Ovary (tissue), 9 donors: ENCODE results near the gene ZNF710. TPM values are rescaled to one million over a fixed set of nuclear protein-coding genes. Genes with fewer than 3 reads are reported as not detected.

Experiments
- DNase-seq, 5 donors: peaks; one replicate each; pipeline ENCODE4 v3.0.0-alpha.2; 2019 to 2020
- H3K27ac ChIP-seq, 2 donors: fragments of 200-600 bp; one replicate each; pipeline versions ENCODE4 v1.5.1 to v1.8.0; 2019 to 2022
- H3K27me3 ChIP-seq: fragments of 200-600 bp; one replicate; pipeline ENCODE4 v1.8.0; 2022
- H3K36me3 ChIP-seq: fragments of 200-600 bp; sonication (generic); one replicate; pipeline ENCODE4 v1.5.1; 2019
- H3K4me1 ChIP-seq: one replicate; pipeline ENCODE4 v1.8.1; 2013; ENCODE audit warnings: mild to moderate bottlenecking, moderate library complexity; ENCODE audit not compliant: insufficient read depth
- H3K4me3 ChIP-seq: fragments of 200-600 bp; sonication (generic); one replicate; pipeline ENCODE4 v1.5.1; 2017
- H3K9me3 ChIP-seq, 2 donors: fragments of 200-600 bp in 1 of 2; sonication (generic) in 1 of 2; one replicate each; pipeline versions ENCODE4 v1.5.1 to v1.8.1; 2013 to 2019; ENCODE audit warnings: mild to moderate bottlenecking in 1 of 2, moderate library complexity in 1 of 2
- EP300 ChIP-seq: sonication (generic); formaldehyde crosslinking; IDR thresholded peaks from one replicate; pipeline ENCODE4 v1.6.1; 2017; ENCODE audit warnings: antibody characterized with exemption
- POLR2A ChIP-seq: fragments of 450-650 bp; IDR thresholded peaks from one replicate; pipeline ENCODE4 v1.6.1; 2017; ENCODE audit warnings: antibody characterized with exemption, mild to moderate bottlenecking, moderate library complexity
- WGBS, 3 donors: extraction: QIAGEN DNeasy Blood & Tissue Kit in 1 of 3; methylation state at CpG; one replicate each; pipeline versions ENCODE4 v1.1.5 to v1.1.7; 2013 to 2017; 5-methylcytosine and 5-hydroxymethylcytosine counted together
- intact Hi-C, 4 donors: fragments of 100-400 bp; cut with DNase I; formaldehyde crosslinking; loops; one replicate each; pipeline versions ENCODE4 v1.11.0 to v1.15.1; 2022 to 2023
- polyA plus RNA-seq, 2 donors: library from polyadenylated mRNA; stranded (reverse); fragments of 200-250 nt in 1 of 2; fragments of 350-450 nt in 1 of 2; fragmentation: Illumina TruSeq in 1 of 2; extraction: RNeasy Lipid Tissue Mini Kit (QIAGEN cat#74804) in 1 of 2; gene quantifications; one replicate each; pipeline ENCODE4 v1.2.3, GENCODE V29; 2013 to 2014
- total RNA-seq, 7 donors: library from RNA; depleted of rRNA in 2 of 7; stranded (reverse); fragments of >200 nt in 2 of 7; fragmentation: NEBNext Ultra II Directional in 3 of 7; extraction: Animal tissue kit (Norgen Biotek cat#: 25700) in 3 of 7; gene quantifications; one replicate each; pipeline versions ENCODE4 v1.1.0 to v1.2.4, GENCODE V29; 2016 to 2023
- TF ChIP-seq, protein P1 (sequence below), 3 donors: fragments of 450-650 bp in 2 of 3; fragments of 200-600 bp in 1 of 3; IDR thresholded peaks; one replicate each; pipeline versions ENCODE4 v1.5.1 to v1.8.0; 2016 to 2022; ENCODE audit warnings: antibody characterized with exemption in 3 of 3, mild to moderate bottlenecking in 1 of 3
- donor health status: DM: no; HTN: no; CAD: no; lungs with moderate emphysema.
- donor health status: DM: no; HTN: no; CAD: no.
- donor health status: Bipolar disorder and iron deficiency.
- donor health status: DM: yes; HTN: yes; CAD: no.
- donor health status: DM: no; HTN: no; CAD: no.
- donor health status: DM: yes; HTN: yes; CAD: no.

The ZNF710 gene
- total and polyA plus RNA-seq, 9 donors: 6.8 to 19.7 (median 14.4) TPM

DNA sequence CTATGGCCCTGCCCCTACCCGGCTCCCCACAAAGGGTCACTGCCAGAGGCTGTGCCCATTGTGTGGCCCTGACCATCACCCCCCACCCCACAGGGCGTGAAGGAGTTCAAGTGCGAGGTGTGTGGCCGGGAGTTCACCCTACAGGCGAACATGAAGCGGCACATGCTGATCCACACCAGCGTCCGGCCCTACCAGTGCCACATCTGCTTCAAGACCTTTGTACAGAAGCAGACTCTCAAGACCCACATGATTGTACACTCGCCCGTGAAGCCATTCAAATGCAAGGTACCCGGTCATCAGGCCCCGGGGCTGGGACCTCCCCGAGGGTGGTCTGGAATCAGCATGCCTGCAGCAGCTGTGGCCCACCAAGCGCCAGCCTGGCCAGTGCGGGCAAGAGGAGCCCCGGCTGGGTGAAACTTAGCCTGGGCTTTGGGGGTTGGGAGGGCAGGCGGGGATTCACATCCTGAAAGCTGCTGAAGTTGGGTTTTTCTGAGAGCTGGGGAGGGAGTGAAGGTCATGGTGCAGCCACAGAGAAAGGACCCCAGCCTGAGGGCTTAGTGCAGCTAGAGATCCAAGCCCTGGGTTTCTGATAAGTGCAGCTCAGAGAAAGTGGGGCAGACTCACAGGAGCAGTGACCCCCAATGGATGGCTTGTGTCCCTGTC lies 72.0 kb downstream of the ZNF710 start:
- no peak for DNase-seq
- intact Hi-C loops: loop anchor here in 3 of 4 donors (10.0 kb wide), 4 partner anchors 168 to 328 kb away; partner anchors contain the start of gene AP3S2 (in 1 of the 3)
- no peaks in the 10 kb centered on the region for H3K36me3 ChIP-seq
- no peaks in the 10 kb centered on the region for H3K9me3 ChIP-seq
- no peak overlapping the region for H3K4me3 ChIP-seq
- H3K27me3 ChIP-seq: no peaks in the 10 kb centered on the region
- no peak overlapping the region for H3K27ac ChIP-seq
- TF ChIP-seq POLR2A (no peak), EP300 (no peak)
- TF ChIP-seq, protein P1, sequence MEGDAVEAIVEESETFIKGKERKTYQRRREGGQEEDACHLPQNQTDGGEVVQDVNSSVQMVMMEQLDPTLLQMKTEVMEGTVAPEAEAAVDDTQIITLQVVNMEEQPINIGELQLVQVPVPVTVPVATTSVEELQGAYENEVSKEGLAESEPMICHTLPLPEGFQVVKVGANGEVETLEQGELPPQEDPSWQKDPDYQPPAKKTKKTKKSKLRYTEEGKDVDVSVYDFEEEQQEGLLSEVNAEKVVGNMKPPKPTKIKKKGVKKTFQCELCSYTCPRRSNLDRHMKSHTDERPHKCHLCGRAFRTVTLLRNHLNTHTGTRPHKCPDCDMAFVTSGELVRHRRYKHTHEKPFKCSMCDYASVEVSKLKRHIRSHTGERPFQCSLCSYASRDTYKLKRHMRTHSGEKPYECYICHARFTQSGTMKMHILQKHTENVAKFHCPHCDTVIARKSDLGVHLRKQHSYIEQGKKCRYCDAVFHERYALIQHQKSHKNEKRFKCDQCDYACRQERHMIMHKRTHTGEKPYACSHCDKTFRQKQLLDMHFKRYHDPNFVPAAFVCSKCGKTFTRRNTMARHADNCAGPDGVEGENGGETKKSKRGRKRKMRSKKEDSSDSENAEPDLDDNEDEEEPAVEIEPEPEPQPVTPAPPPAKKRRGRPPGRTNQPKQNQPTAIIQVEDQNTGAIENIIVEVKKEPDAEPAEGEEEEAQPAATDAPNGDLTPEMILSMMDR (IDR thresholded peaks at IDR 0.05): no peak
- no peaks in the 10 kb centered on the region for H3K4me1 ChIP-seq
- WGBS, 3 donors: 89 to 92% (median 90%) methylated on average over 16 to 17 of the region's 17 CpGs

DNA sequence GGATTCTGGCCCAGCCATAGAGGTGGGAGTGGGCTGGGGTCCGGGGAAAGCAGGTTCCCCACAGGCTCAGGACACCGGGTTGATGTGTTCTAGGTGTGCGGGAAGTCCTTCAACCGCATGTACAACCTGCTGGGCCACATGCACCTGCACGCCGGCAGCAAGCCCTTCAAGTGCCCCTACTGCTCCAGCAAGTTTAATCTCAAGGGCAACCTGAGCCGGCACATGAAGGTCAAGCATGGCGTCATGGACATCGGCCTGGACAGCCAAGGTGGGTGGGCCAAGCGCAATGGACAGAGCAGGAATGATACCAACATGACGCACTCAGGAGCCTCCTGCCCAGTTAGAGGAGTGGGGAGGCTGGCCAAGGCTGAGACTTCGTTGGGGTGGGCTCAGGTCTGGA lies 72.9 kb downstream of the ZNF710 start:
- Histone ChIP-seq H3K9me3 (no peaks in the 10 kb centered on the region), H3K4me3 (no peak overlapping the region), H3K4me1 (no peaks in the 10 kb centered on the region), H3K36me3 (no peaks in the 10 kb centered on the region), H3K27ac (no peak overlapping the region), H3K27me3 (no peaks in the 10 kb centered on the region)
- TF ChIP-seq EP300 (no peak), POLR2A (no peak)
- TF ChIP-seq, protein P1 (IDR thresholded peaks at IDR 0.05): no peak
- no peak for DNase-seq
- WGBS, 3 donors: 84 to 90% (median 87%) methylated on average over 12 of the region's 12 CpGs
- intact Hi-C loops: loop anchor here in 3 of 4 donors (10.0 kb wide), 4 partner anchors 169 to 329 kb away; partner anchors contain the start of gene AP3S2 (in 1 of the 3)

DNA sequence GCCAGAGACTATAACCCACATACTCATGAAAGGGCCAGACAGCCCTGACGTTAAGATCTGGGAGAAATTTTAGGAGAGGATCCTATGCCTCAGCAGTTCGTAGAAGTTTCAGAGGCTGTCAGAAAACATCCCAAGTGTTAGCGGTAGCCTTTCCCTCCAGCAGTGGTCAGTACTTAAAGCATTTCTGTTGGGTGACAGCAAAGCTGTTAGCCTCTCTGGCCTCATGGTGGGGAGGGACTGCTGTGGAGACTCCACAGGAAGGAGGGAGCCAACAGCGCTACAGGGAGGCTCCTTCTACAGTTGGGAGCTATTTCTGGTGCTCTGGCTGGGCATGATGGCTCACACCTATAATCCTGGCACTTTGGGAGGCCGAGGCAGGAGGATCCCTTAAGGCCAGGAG lies 73.8 kb downstream of the ZNF710 start:
- intact Hi-C loops: loop anchor here in 3 of 4 donors (10.0 kb wide), 4 partner anchors 170 to 330 kb away; partner anchors contain the start of gene AP3S2 (in 1 of the 3)
- WGBS, 3 donors: 72 to 83% (median 78%) methylated on average over 5 of the region's 5 CpGs
- no peak for DNase-seq
- Histone ChIP-seq H3K4me1 (no peaks in the 10 kb centered on the region), H3K27me3 (no peaks in the 10 kb centered on the region), H3K36me3 (no peaks in the 10 kb centered on the region), H3K27ac (no peak overlapping the region), H3K9me3 (no peaks in the 10 kb centered on the region), H3K4me3 (no peak overlapping the region)
- TF ChIP-seq POLR2A (no peak), EP300 (no peak)

DNA sequence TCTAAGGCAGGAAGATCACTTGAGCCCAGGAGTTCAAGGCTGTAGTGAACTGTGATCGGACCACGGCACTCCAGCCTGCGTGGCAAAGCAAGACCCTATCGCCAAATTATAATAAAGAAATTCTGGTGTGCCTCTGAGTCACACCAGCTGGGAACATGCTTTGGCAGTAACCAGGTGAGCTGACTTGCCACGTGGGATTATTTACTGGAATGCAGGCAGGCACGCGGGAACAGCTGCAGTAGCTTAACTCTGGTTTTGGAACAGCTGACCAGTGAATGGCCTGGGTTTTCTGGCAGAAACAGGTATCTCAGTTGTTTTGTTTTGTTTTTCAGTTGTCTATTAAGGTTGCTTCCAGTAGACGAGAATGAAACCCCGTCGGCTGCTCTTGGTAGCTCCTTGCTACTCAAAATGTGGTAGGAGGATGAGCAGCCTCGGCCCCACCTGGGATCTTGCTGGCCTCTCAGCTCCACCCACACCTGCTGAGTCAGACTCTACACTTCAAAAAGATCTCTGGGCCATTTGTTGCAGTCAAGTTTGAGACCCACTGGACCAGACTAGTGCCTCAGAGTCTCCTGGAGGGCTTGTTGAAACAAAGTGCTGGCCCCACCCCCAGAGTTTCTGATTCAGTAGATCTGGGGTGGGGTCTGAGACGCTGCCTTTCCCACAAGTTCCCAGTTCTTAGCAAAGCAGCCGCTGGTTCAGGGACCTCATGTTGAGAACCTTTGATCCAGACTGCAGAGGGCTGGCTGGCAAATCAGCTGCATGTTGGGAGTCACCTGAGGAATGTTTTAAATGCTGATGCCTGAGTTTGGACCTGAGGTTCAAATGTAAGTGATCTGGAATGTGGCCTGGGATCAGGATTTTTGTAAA lies 74.5 kb downstream of the ZNF710 start:
- intact Hi-C loops: loop anchor here in 3 of 4 donors (10.0 kb wide), 4 partner anchors 171 to 331 kb away; partner anchors contain the start of gene AP3S2 (in 1 of the 3)
- WGBS, 3 donors: 34 to 37% (median 35%) methylated on average over 13 of the region's 13 CpGs

More for the DNA sequence above, 74.5 kb downstream of the ZNF710 start:
- Histone ChIP-seq H3K36me3 (no peaks in the 10 kb centered on the region), H3K4me1 (no peaks in the 10 kb centered on the region), H3K27ac (no peak overlapping the region), H3K9me3 (no peaks in the 10 kb centered on the region), H3K27me3 (no peaks in the 10 kb centered on the region), H3K4me3 (no peak overlapping the region)
- TF ChIP-seq EP300 (no peak), POLR2A (no peak)
- TF ChIP-seq, protein P1 (IDR thresholded peaks at IDR 0.05): no peak
- DNase-seq: no peak
